PC-9 (cell line): ENCODE measurements around the gene CLEC4D.

ENCODE experiments used
- CTCF ChIP-seq: fragments of 200-600 bp; sonication (generic); conservative IDR thresholded peaks from 2 replicates; pipeline ENCODE4 v1.6.1; 2017; ENCODE audit warnings: mixed run types, antibody characterized with exemption, mild to moderate bottlenecking, moderate library complexity
- EZH2 ChIP-seq: fragments of 200-600 bp; sonication (generic); IDR thresholded peaks from 2 replicates; pipeline ENCODE4 v1.8.0; 2017; ENCODE audit warnings: antibody characterized with exemption, low read depth

DNA sequence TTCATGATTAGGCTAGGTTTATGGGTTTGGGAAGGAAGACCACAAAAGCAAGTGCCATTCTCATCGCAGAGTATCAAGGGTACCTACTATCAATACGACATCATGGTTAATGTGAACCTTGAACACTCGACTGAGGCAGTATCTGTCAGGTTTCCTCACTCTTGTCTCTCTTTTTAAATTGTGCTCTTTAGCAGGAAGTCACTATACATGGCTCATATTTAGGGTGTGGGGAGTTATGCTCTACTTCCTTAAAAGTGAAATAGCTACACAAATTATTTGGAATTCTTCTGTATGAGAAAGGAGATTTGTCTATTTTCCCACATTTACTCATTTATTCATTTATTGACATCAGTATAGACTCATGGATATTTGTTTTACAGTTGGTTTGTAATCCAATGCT, 33.3 kb downstream of the CLEC4D start:
- TF ChIP-seq CTCF: no peak
- no peak for TF ChIP-seq EZH2
